Measurements from ENCODE around the gene TC2N. TPM values are rescaled to one million over a fixed set of nuclear protein-coding genes. Genes with fewer than 3 reads are reported as not detected.

Gene TC2N
- total and polyA plus RNA-seq, 9 of the 15 experiments (the other 6 are each of a cell fraction or from before 2014, with no cell fraction given) = 2.0 to 12.5 (median 7.3) TPM

DNA sequence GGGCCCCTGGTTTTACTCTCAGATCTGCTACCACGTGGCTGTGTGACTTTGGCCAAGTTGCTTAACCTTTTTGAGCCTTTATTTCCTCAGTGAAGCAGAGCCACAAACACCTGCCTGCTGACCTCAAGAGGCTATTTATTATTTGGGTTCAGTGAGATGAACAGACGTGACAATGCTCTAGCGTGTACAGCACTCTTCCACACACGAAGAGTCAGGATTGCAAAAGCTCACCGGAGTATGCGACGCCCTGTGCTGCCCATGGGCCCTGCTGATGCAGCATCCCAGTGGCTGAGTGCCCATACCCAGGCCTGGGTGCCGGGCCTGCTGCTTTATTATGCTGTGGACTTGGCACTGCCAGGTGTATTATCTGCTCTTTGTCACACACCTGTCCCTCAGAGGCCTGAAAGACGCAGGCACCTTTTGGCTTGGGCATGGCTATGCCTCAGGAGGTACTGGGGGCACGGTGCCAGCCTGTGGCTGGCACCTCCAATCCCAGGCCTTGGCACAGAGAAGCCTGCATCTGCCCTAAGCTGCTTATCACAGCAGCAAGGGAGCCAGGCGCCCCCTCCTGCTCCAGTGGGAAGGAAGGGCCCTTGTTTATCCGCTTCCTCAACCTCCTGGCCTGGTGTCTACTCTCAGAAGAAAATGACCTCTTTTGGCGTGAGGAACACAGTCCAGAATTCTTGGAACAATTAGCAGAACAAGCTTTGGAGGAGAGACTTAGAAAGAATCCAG is 22.3 kb upstream of the TC2N start:
- no peaks in the 10 kb centered on the region for H3K9me3 ChIP-seq (replicated peaks; ENCODE audit: control insufficient read depth, insufficient read depth, low read depth, low read length)
- H3K27ac ChIP-seq (ENCODE audit: extremely low read depth, low read depth, low read length) = no peak overlapping the region
- peaks cover 0 to 4% of the 10 kb centered on the region in 2 experiments; a peak in 2 of 5 replicates for H3K27me3 ChIP-seq (ENCODE audit: control insufficient read depth in 2 of 2, insufficient read depth in 2 of 2, low read length in 2 of 2)
- 13% methylated on average over 11 of the region's 13 CpGs for WGBS (ENCODE audit: insufficient coverage, low coverage, missing lambda C conversion rate)
- BruUV-seq (replicated peaks) = no TSS peak
- no peaks in the 10 kb centered on the region for H3K79me2 ChIP-seq (ENCODE audit: control insufficient read depth, insufficient read depth, low read length)
- ChIA-PET POLR2A (no interaction called here), CTCF (ENCODE audit: low intra/inter-chr PET ratio) (no interaction called here)
- no peaks in the 10 kb centered on the region for H4K20me1 ChIP-seq (replicated peaks; ENCODE audit: control insufficient read depth, insufficient read depth, low read length)
- TF ChIP-seq HNRNPH1 (optimal IDR thresholded peaks at IDR 0.05; ENCODE audit: low read depth, low read length) = no peak
- no peak for TF ChIP-seq TCF7 (IDR thresholded peaks at IDR 0.05; ENCODE audit: borderline replicate concordance)
- TF ChIP-seq MTF1 (CRISPR knock-in tag; IDR thresholded peaks at IDR 0.05; ENCODE audit: borderline replicate concordance) = no peak
- no peak for TF ChIP-seq CBFA2T3 (IDR thresholded peaks at IDR 0.05)
- TF ChIP-seq THRAP3 (IDR thresholded peaks at IDR 0.05; ENCODE audit: borderline replicate concordance) = no peak
- no peak for TF ChIP-seq ZNF561 (CRISPR knock-in tag; conservative IDR thresholded peaks at IDR 0.05)
- TF ChIP-seq, protein P1, sequence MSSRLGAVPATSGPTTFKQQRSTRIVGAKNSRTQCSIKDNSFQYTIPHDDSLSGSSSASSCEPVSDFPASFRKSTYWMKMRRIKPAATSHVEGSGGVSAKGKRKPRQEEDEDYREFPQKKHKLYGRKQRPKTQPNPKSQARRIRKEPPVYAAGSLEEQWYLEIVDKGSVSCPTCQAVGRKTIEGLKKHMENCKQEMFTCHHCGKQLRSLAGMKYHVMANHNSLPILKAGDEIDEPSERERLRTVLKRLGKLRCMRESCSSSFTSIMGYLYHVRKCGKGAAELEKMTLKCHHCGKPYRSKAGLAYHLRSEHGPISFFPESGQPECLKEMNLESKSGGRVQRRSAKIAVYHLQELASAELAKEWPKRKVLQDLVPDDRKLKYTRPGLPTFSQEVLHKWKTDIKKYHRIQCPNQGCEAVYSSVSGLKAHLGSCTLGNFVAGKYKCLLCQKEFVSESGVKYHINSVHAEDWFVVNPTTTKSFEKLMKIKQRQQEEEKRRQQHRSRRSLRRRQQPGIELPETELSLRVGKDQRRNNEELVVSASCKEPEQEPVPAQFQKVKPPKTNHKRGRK (tag; IDR thresholded peaks at IDR 0.05) = no peak
- TF ChIP-seq, protein P2, sequence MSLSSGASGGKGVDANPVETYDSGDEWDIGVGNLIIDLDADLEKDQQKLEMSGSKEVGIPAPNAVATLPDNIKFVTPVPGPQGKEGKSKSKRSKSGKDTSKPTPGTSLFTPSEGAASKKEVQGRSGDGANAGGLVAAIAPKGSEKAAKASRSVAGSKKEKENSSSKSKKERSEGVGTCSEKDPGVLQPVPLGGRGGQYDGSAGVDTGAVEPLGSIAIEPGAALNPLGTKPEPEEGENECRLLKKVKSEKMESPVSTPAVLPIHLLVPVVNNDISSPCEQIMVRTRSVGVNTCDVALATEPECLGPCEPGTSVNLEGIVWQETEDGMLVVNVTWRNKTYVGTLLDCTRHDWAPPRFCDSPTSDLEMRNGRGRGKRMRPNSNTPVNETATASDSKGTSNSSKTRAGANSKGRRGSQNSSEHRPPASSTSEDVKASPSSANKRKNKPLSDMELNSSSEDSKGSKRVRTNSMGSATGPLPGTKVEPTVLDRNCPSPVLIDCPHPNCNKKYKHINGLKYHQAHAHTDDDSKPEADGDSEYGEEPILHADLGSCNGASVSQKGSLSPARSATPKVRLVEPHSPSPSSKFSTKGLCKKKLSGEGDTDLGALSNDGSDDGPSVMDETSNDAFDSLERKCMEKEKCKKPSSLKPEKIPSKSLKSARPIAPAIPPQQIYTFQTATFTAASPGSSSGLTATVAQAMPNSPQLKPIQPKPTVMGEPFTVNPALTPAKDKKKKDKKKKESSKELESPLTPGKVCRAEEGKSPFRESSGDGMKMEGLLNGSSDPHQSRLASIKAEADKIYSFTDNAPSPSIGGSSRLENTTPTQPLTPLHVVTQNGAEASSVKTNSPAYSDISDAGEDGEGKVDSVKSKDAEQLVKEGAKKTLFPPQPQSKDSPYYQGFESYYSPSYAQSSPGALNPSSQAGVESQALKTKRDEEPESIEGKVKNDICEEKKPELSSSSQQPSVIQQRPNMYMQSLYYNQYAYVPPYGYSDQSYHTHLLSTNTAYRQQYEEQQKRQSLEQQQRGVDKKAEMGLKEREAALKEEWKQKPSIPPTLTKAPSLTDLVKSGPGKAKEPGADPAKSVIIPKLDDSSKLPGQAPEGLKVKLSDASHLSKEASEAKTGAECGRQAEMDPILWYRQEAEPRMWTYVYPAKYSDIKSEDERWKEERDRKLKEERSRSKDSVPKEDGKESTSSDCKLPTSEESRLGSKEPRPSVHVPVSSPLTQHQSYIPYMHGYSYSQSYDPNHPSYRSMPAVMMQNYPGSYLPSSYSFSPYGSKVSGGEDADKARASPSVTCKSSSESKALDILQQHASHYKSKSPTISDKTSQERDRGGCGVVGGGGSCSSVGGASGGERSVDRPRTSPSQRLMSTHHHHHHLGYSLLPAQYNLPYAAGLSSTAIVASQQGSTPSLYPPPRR (CRISPR knock-in tag; IDR thresholded peaks at IDR 0.05; ENCODE audit: borderline replicate concordance) = no peak
- TF ChIP-seq HDAC3 (IDR thresholded peaks at IDR 0.05; ENCODE audit: borderline replicate concordance, partially characterized antibody) = no peak
- TF ChIP-seq ZNF23 (CRISPR knock-in tag; IDR thresholded peaks at IDR 0.05) = no peak
- TF ChIP-seq MTA3 (IDR thresholded peaks at IDR 0.05; ENCODE audit: borderline replicate concordance) = no peak
- no peak for TF ChIP-seq OTX1 (CRISPR knock-in tag; IDR thresholded peaks at IDR 0.05)
- no peak for TF ChIP-seq RUNX1 (IDR thresholded peaks at IDR 0.05; ENCODE audit: low read depth)
- TF ChIP-seq, protein P3, sequence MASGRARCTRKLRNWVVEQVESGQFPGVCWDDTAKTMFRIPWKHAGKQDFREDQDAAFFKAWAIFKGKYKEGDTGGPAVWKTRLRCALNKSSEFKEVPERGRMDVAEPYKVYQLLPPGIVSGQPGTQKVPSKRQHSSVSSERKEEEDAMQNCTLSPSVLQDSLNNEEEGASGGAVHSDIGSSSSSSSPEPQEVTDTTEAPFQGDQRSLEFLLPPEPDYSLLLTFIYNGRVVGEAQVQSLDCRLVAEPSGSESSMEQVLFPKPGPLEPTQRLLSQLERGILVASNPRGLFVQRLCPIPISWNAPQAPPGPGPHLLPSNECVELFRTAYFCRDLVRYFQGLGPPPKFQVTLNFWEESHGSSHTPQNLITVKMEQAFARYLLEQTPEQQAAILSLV (tag; IDR thresholded peaks at IDR 0.05) = no peak
- no peak for TF ChIP-seq CREB1 (IDR thresholded peaks at IDR 0.05)
- TF ChIP-seq CREB1 (CRISPR knock-in tag; IDR thresholded peaks at IDR 0.05) = no peak
- TF ChIP-seq ZSCAN29 (IDR thresholded peaks at IDR 0.05) = no peak
- no peaks in the 10 kb centered on the region for H3K4me1 ChIP-seq (replicated peaks in 1 of 2; ENCODE audit: control insufficient read depth in 2 of 2, insufficient read depth in 2 of 2, low read length in 2 of 2)
- H2AFZ ChIP-seq (ENCODE audit: low read depth, low read length) = no peak overlapping the region
- H3K9me1 ChIP-seq (ENCODE audit: control insufficient read depth, insufficient read depth, low read length) = no peaks in the 10 kb centered on the region
- H3K9ac ChIP-seq (ENCODE audit: insufficient read depth in 1 of 2, low read depth in 2 of 2, low read length in 2 of 2) = no peak overlapping the region
- H3K36me3 ChIP-seq (ENCODE audit: control insufficient read depth, insufficient read depth, low read length) = no peaks in the 10 kb centered on the region
- intact Hi-C loops (cut with micrococcal nuclease) = loop anchor here (10.0 kb wide), 1 partner anchor 235 kb away; no protein-coding TSS in a partner anchor
- H3K4me2 ChIP-seq (ENCODE audit: insufficient read depth, low read length) = no peak overlapping the region
- no peak for ATAC-seq
- DNase-seq (ENCODE audit: extremely low read depth in 1 of 4, low spot score in 3 of 4) = no peak
- H3K4me3 ChIP-seq = no peak overlapping the region
- FAIRE-seq = no peak
- in situ Hi-C loops (cut with MboI) = no loop called here
